ENCODE data around the gene PLXNB3. TPM values are rescaled to one million over a fixed set of nuclear protein-coding genes. Genes with fewer than 3 reads are reported as not detected.

PLXNB3 gene
- total and polyA plus RNA-seq, 2 of the 13 experiments (the other 11 are each of a cell fraction or from before 2014, with no cell fraction given) = 3.0 to 6.9 TPM

GRCh38 chrX:153797415-153798015 lies 33.5 kb downstream of the PLXNB3 start:
- in situ Hi-C loops (cut with HindIII; ENCODE audit: extremely low pct_ligation_motif_present, low pct_unique_long_range_greater_than_20kb) (no loop called here), intact Hi-C loops (cut with micrococcal nuclease; ENCODE audit: unreplicated experiment) (no loop called here)
- Histone ChIP-seq H3K27me3 (ENCODE audit: control insufficient read depth in 1 of 2, insufficient read depth in 2 of 2, low read length in 2 of 2) (no peaks in the 10 kb centered on the region; a peak in 1 of 5 replicates), H3K27ac (ENCODE audit: extremely low read length, insufficient read depth, low read length) (no peak overlapping the region), H3K4me2 (ENCODE audit: low read depth, low read length) (no peak overlapping the region), H4K20me1 (ENCODE audit: insufficient read depth, low read length) (no peaks in the 10 kb centered on the region), H3K9me3 (ENCODE audit: low read length) (no peaks in the 10 kb centered on the region), H3K4me3 (replicated peaks in 1 of 3; ENCODE audit: insufficient read depth in 1 of 3, low read depth in 2 of 3, low read length in 3 of 3) (no peak overlapping the region), H3K79me2 (ENCODE audit: insufficient read depth, low read length) (peaks cover 20% of the 10 kb centered on the region), H3K36me3 (replicated peaks in 1 of 2; ENCODE audit: control insufficient read depth in 1 of 2, insufficient read depth in 2 of 2, low read length in 2 of 2) (peaks cover 0 to 2% of the 10 kb centered on the region in 2 experiments; a peak in 1 of 5 replicates), H3K4me1 (ENCODE audit: insufficient read depth, low read length) (peaks cover 20% of the 10 kb centered on the region), H2AFZ (ENCODE audit: low read length) (no peak overlapping the region), H3K9ac (ENCODE audit: insufficient read depth, low read depth, low read length) (no peak overlapping the region)
- ChIA-PET CTCF (ENCODE audit: low intra/inter-chr PET ratio, low total read pairs) (no interaction called here), POLR2A (no interaction called here)
- 90% methylated on average over 5 of the region's 15 CpGs for WGBS (ENCODE audit: low lambda C conversion rate)
- FAIRE-seq (no peak), DNase-seq (ENCODE audit: low spot score) (no peak), ATAC-seq (no peak)
- TF ChIP-seq GABPB1 (CRISPR knock-in tag; IDR thresholded peaks at IDR 0.05) (no peak), GRHL1 (CRISPR knock-in tag; conservative IDR thresholded peaks at IDR 0.05) (no peak), IKZF1 (IDR thresholded peaks at IDR 0.05) (no peak), ZMAT5 (CRISPR knock-in tag; IDR thresholded peaks at IDR 0.05; ENCODE audit: borderline replicate concordance, low read depth) (no peak), NFYB (CRISPR knock-in tag; IDR thresholded peaks at IDR 0.05) (no peak), ZFP37 (CRISPR knock-in tag; IDR thresholded peaks at IDR 0.05; ENCODE audit: borderline replicate concordance) (no peak), ZNF296 (CRISPR knock-in tag; conservative IDR thresholded peaks at IDR 0.05) (no peak)
- BruUV-seq (replicated peaks) = no TSS peak

Data from HepG2 (cell line).